ENCODE measurements around the gene SOWAHB.

SOWAHB gene, protein sequence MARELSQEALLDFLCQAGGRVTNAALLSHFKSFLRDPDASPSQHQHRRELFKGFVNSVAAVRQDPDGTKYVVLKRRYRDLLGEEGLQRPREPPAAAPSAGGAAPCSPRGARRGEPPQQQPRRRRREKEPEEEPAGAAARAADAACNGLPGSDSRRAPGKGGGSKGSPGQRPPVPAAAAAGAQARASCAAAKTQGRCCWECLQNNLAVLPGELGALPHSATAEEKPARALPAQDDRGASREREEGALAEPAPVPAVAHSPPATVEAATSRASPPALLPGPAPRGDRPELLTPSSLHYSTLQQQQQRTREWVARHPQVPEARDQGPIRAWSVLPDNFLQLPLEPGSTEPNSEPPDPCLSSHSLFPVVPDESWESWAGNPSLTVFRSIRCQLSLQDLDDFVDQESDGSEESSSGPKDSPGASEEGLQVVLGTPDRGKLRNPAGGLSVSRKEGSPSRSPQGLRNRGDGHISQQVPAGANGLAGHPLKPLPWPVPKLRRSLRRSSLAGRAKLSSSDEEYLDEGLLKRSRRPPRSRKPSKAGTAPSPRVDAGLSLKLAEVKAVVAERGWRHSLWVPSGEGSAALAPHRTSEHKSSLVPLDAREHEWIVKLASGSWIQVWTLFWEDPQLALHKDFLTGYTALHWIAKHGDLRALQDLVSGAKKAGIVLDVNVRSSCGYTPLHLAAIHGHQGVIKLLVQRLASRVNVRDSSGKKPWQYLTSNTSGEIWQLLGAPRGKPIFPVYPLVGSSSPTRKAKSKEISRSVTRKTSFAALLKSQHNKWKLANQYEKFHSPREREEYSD
- 0 to 0.27 (median 0) reads per million in 4 experiments for total RNA-seq

- peak; percentile 6 for DNase-seq
Measured at GRCh38 chr4:76897536-76898384, at the start of gene SOWAHB. Gene SOWAHB (minus strand): TSS chr4:76898144. CDS start chr4:76897849, 295 bp downstream.

DNA sequence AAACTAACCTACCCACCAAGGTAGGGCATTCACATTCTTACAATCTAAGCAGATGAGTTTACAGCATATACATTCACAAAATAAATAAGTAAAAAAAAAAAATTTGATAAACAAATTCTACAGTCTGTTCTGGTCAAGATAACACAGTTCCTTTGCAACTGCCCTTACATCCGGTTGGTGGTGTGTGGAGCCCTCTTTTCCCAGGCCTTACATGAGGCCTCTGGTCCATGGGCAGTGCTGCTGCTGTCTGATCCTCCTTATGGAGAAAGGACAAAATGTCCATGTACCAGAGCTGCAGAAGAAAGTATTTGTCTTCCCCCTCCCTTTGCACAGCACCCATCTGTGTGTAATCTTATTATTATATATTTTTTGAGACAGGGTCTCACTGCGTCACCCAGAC is 49.4 kb upstream of the SOWAHB start:
- DNase-seq: no peak

DNA sequence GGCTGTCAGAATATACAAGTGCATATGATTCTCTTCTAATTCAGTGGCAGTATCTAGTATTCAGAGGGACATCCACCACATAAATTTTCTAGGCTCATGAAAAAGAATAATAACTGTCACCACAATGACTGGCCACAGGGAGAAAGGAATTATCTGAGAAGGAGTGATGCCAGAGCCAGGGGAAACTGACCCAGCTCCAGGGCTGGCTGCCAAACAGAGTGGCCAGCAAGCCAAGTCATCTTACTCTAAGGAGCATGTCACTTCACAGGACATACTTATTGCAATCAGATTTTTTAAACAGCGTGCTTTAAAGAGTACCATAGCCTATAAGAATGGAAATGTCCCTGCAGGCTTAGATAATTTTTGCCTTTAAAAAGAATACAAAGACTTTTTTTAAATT is 45.8 kb upstream of the SOWAHB start:
- no peak for DNase-seq

DNA sequence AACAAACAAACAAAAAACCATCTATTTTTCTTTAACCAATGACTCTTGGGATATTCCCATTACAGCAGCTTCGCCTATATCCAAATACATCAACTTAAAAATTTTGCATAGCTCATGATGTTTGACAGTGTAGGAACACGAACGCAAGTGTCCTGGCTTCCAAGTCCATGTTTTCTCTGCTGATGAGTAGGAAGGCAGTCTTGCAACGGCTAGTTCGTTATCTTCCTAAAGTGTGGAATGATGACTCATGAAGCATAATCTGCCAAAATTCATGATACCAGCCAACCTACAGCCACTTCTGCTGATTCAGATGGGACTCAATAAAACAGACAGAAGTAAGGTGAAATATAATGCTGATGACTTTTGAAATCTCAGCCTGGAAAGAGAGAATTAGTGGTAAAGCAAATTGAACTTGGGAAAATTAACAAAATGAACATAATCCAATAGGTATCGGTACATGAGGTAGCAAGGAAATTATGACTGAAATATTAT is 45.2 kb upstream of the SOWAHB start:
- DNase-seq: no peak

- no peak for DNase-seq
Measured at GRCh38 chr4:76939184-76939583, 41.2 kb upstream of the SOWAHB start.

GRCh38 chr4:76931576-76932276 is 33.8 kb upstream of the SOWAHB start:
- DNase-seq: no peak

GRCh38 chr4:76931087-76931486 is 33.1 kb upstream of the SOWAHB start:
- no peak for DNase-seq

GRCh38 chr4:76930685-76931084 is 32.7 kb upstream of the SOWAHB start:
- DNase-seq: no peak

GRCh38 chr4:76926841-76927240 is 28.9 kb upstream of the SOWAHB start:
- no peak for DNase-seq

DNA sequence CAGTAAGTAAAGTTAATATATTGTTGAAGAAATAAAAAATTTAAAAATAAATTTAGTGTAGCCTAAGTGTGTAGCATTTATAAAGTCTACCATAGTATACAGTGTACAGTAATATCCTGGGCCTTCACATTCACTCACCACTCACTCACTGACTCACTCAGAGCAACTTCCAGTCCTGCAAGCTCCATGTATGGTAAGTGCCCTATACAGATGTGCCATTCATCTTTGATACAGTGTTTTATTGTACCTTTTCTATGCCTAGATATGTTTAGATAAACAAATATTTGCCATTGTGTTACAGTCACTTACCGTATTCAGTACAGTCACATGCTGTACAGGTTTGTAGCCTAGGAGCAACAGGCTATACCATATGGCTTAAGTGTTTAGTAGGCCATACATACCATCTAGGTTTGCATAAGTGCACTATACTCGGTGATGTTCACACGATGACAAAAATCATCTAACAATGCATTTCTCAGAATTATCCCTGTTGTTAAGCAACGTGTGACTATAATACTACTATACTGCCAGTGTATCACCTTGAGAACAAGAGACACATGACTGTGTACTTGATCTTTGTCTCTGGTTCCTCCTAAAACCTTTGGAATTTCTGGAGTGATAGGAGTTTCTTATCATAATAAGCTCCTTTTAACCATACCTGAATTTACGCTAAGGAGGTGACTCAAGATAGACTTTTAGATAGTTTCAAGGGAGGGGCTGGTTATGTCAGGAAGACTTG is 25.8 kb upstream of the SOWAHB start:
- DNase-seq: no peak

- no peak for DNase-seq
Measured at GRCh38 chr4:76920715-76921114, 22.8 kb upstream of the SOWAHB start.

DNA sequence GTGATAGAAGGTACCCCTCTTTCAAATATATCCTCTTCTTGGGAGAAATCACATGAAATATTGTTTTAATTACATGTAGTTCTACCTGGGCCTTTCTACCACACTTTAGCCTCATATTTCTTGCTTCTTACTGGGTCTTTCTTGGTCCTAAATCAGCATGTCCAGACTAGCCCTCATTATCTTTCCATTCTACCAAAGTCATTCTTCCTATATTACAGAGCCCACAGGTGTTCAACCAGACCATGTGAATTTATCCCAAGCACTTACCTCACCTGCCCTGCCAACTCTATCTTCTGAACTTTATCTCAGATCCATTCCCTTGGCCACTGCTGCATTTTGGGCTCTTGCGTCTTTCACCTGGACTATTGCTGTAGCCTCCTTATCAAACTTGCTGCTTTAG is 11.8 kb upstream of the SOWAHB start:
- DNase-seq: no peak

GRCh38 chr4:76905521-76905920 is 7.6 kb upstream of the SOWAHB start:
- DNase-seq: no peak

GRCh38 chr4:76904646-76905190 is 6.8 kb upstream of the SOWAHB start:
- no peak for DNase-seq

DNA sequence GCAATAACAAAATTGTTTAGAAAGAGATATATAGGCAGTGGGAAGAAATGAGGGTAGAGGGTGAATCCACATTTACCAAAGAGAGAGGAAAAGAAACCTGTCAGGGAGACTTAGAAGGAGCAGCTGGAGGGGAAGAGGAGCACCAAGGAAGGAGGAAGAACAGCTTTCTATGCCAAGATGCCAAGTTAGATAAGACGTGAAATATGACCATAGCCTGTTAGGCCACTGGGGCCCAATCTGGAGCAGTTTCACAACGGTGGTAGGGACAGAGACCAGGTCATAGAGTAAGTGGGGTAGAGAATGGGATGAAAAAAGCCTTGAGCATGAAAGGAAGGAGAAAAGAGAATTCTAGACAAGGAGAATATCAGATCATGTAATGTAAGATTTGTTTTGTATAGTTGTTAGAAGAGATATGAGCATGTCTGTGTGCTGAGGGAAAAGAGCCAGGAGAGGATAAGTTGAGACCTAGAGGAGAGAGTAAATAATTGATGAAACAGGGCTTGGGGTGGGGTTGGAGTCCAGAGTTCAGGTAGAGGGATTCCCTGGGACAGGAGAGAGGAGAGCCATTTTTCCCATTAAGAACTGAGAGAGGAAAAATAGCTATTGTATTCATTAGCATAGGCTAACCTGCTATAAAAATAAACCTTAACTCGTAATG is 4.4 kb upstream of the SOWAHB start:
- DNase-seq: no peak

GRCh38 chr4:76898949-76899645 is 1.2 kb upstream of the SOWAHB start:
- no peak for DNase-seq

GRCh38 chr4:76898385-76898692 is 395 bp upstream of the SOWAHB start:
- DNase-seq: no peak

DNA sequence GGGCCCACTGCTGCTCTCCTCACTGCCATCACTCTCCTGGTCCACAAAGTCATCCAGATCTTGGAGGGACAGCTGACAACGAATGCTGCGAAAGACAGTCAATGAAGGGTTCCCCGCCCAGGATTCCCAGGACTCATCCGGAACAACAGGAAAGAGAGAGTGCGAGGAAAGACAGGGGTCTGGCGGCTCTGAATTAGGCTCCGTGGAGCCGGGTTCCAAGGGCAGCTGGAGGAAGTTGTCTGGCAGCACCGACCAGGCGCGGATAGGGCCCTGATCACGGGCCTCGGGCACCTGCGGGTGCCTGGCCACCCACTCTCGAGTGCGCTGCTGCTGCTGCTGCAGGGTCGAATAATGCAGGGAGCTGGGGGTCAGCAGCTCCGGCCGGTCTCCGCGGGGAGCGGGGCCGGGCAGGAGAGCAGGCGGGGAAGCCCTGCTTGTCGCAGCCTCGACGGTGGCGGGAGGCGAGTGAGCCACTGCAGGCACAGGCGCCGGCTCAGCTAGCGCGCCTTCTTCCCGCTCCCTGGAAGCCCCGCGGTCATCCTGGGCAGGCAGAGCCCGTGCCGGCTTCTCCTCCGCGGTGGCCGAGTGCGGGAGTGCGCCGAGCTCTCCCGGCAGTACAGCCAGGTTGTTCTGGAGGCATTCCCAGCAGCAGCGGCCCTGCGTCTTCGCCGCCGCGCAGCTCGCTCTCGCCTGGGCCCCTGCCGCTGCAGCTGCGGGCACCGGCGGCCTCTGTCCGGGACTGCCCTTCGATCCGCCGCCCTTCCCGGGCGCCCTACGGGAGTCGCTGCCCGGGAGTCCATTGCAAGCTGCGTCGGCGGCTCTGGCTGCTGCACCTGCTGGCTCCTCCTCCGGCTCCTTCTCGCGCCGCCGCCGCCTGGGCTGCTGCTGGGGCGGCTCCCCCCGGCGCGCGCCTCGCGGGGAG is 1.1 kb downstream of the SOWAHB start:
- DNase-seq: peak; percentile 0

GRCh38 chr4:76896048-76896447 is 1.9 kb downstream of the SOWAHB start:
- DNase-seq: no peak
